GM12872 (cell line): ENCODE results near the gene AGAP1.

Experiments used
- TF ChIP-seq, protein P1 (sequence below): IDR thresholded peaks from 3 replicates; pipeline ENCODE4 v1.5.1; 2011; ENCODE audit warnings: low read depth, mild to moderate bottlenecking, low read length, moderate library complexity; ENCODE audit not compliant: insufficient read depth

Gene AGAP1

DNA sequence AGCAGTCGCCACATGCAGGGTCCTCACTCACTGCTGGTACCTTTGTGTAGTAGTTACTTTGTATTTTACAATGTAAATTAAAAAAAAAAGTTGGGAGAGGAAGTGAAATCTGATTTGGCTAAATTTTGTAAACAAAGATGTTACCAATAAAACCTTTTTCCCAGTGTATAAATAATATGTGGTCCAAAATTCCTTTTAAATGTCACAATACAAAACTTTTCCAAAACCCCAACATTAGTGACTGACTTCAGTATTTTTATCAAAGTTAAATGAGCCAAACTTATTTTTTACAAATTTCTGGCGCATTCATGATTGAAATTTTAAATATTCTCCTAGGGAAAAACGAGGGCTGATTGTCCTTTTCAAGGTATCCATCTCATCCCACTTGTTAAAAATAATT lies 239.9 kb downstream of the AGAP1 start:
- TF ChIP-seq, protein P1, sequence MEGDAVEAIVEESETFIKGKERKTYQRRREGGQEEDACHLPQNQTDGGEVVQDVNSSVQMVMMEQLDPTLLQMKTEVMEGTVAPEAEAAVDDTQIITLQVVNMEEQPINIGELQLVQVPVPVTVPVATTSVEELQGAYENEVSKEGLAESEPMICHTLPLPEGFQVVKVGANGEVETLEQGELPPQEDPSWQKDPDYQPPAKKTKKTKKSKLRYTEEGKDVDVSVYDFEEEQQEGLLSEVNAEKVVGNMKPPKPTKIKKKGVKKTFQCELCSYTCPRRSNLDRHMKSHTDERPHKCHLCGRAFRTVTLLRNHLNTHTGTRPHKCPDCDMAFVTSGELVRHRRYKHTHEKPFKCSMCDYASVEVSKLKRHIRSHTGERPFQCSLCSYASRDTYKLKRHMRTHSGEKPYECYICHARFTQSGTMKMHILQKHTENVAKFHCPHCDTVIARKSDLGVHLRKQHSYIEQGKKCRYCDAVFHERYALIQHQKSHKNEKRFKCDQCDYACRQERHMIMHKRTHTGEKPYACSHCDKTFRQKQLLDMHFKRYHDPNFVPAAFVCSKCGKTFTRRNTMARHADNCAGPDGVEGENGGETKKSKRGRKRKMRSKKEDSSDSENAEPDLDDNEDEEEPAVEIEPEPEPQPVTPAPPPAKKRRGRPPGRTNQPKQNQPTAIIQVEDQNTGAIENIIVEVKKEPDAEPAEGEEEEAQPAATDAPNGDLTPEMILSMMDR: no peak

DNA sequence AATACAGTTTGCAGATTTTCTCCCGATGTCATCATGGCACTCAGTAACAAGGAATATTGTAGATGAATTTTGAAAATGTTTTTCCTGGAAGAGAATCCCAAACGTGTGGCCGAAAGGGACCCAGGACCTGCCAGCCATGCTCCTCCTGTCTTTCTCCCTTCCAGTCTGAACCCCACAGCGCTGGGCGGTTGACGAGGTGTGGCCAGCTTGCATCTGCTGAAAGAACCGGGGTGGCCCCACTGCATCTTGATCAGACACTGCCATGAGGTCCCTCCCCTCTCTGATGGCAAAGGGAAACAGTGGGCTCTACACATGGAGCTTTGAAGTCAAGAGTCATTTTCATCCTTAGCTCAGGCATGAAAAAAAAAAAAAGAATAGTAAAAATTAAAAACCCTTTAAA lies 240.3 kb downstream of the AGAP1 start:
- TF ChIP-seq, protein P1: no peak

DNA sequence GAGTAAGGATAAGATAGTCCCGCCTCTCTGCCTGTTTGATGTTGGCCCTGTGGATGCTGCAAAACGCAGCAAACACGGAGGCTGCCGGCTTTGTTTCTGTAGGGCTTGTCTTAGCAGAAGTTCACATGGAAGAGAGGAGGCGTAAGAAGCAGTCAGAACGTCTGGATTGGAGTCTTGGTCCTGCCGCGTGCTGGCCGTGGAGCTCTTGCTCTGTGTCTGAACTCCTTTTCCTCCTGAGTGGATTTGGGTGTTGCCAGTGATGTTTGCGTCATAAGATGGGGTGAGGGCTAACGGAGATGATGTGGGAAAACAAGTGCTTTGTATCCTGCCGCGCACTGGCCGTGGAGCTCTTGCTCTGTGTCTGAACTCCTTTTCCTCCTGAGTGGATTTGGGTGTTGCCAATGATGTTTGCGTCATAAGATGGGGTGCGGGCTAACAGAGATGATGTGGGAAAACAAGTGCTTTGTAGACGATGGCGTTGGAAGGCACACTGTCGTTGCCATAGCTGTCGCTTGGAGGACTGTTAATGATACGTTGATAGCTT lies 240.9 kb downstream of the AGAP1 start:
- TF ChIP-seq, protein P1: no peak

DNA sequence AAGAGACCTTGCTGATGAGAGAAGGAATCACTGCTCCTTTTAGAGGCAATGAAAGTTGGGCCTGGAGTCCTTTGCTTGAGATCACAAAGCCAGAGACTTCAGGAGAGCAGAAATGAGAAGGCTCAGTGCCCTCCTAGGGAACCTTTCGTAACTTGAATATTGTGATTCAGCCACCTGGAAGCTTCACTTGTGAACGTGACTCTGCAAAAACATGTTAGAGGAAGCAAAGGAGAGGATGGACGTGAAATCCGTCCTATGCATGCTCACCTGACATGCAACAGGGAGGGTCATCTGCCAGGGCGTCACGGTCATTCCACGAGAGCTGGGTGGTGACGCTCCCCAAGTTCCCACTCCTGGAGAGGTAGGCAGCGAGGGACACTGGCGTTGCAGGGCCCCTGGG lies 243.6 kb downstream of the AGAP1 start:
- TF ChIP-seq, protein P1: no peak

DNA sequence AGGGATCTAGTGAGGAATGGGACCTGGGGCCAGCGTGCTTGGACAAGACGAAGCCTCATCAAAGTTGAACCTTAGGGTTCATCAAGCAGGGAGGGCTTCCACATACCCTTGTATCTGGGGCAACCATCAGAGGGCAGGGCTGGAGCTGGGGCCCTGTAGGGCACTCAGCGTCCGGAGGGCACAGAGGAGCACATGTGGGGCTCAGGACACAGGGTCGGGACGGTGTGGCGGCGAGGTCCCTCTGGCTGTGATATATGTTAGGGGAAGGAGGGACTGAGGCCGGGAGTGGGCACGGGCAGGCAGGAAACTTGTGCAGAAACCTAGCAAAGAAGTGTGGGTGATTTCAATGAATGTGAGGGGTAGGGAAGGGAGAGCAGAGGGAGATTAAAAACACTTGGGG lies 244.0 kb downstream of the AGAP1 start:
- TF ChIP-seq, protein P1: no peak

DNA sequence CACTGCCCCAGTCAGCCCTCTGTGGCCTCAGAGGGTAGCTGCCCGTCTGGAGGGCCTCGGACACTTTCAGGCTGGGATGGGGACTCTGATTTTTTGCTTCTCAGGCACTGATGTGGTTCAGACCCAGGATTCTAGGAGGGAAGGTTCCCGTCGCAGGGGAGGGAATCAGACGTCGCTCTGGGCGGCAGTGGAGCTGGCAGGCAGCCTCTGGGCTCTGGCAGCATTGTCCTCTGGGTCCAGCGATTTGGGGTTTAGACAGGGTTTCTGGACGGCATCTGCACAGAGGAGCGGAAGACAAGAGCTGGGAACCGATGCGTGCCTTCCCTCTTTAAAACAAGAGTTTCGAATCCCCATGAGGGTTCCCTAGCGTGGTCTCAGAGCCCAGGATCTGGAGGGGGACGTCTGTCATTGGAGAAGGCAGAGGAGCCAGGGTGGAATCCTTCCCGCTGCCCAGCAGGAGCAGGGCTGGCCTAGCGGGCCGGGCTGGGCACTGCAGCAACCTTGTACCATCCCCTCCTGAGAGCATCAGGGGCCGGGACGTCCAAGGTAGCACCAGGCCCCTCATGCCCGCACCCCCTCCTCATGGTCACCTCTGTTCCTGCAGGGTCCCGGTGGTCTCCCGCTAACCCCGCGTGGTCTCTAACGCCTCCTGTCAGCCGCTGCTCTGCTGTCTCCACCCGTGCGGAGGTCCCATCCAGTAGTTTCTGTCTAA lies 246.0 kb downstream of the AGAP1 start:
- TF ChIP-seq, protein P1: no peak

DNA sequence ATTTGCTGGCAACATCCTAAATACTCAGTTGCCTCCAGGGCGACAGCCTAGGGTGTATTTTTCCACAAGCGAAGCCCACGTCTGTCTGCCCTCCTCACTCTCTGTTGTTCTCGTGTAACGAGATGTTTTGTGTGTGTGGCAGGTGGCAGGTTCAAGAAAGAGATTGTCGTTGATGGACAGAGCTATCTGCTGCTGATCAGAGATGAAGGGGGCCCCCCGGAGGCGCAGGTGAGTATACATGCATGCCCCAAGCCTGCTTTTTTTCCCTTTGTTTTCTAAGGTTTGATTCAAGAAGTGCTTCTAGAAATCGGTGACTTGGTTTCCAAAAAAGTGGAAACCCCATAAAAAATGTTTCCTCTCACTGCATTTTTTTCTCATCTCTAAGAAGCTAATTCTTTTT lies 247.0 kb downstream of the AGAP1 start:
- TF ChIP-seq, protein P1: no peak
